HCT116 (cell line): ENCODE measurements around the gene EXOSC10. TPM values are rescaled to one million over a fixed set of nuclear protein-coding genes. Genes with fewer than 3 reads are reported as not detected.
A peak's percentile ranks its signal among the peaks of the same experiment; 100 is the strongest.

Experiments used
- ATAC-seq: fragments of 200-7000 bp; cut with Tn5 transposase; 2 replicates; pipeline ENCODE4 v1.9.1; 2020; ENCODE audit warnings: mild to moderate bottlenecking, moderate library complexity
- BruUV-seq: library from RNA; stranded (reverse); fragments of 400-500 nt; replicated peaks from 2 replicates; lab custom pipeline; 2021; lab: Mats Ljungman, UMichigan
- CTCF ChIA-PET: fragments of 300-600 bp; sonication (Branson Sonifier 250); formaldehyde crosslinking; loops from one replicate; lab custom pipeline; 2021; ENCODE audit warnings: antibody characterized with exemption; lab: Charles Lee
- POLR2A ChIA-PET: fragments of 300-600, 350-600 bp; sonication (Branson Sonifier 250); formaldehyde crosslinking; loops from one replicate; lab custom pipeline; 2021; ENCODE audit warnings: antibody characterized with exemption; lab: Charles Lee
- RAD21 ChIA-PET, 2 experiments: fragments of 300-600 bp; sonication (Branson Sonifier 250); formaldehyde crosslinking; loops; one replicate each; lab custom pipeline; 2023; ENCODE audit warnings: low total read pairs in 2 of 2; ENCODE audit not compliant: uncharacterized antibody in 2 of 2, unreplicated experiment in 2 of 2, low non-redundant PET in 1 of 2; lab: Charles Lee
- DNase-seq: peaks from one replicate; pipeline ENCODE4 v3.0.0-alpha.2; 2010; ENCODE audit warnings: low read depth, low spot score
- H2AFZ ChIP-seq: fragments of 200-600 bp; shearing (Covaris generic), sonication (generic); 2 replicates; pipeline ENCODE4 v1.6.1; 2017; ENCODE audit warnings: low read depth, mixed run types, mixed read lengths, antibody characterized with exemption, low read length; ENCODE audit not compliant: poor library complexity, severe bottlenecking
- H3K27ac ChIP-seq: 2 replicates; pipeline ENCODE4 v1.5.1; 2012; ENCODE audit warnings: low read depth, low read length
- H3K27me3 ChIP-seq: fragments of 200-600 bp; sonication (generic); 2 replicates; pipeline ENCODE4 v1.6.1; 2016; ENCODE audit warnings: mixed run types, low read length, mixed read lengths; ENCODE audit not compliant: insufficient read depth
- H3K36me3 ChIP-seq, 2 experiments: fragments of 200-500 bp in 1 of 2; fragments of 200-600 bp in 1 of 2; sonication (Bioruptor generic) in 1 of 2; sonication (generic) in 1 of 2; 2 replicates each; pipeline versions ENCODE4 v1.5.1 to v1.6.1; 2014 to 2016; ENCODE audit warnings: low read length in 2 of 2, inconsistent platforms in 1 of 2, mixed read lengths in 1 of 2, mixed run types in 1 of 2; ENCODE audit not compliant: insufficient read depth in 2 of 2, control insufficient read depth in 1 of 2
- H3K4me1 ChIP-seq, 2 experiments: fragments of 200-600 bp in 1 of 2; sonication (generic) in 1 of 2; 2 replicates each; pipeline versions ENCODE4 v1.5.1 to v1.6.1; 2012 to 2017; ENCODE audit warnings: low read length in 2 of 2, inconsistent platforms in 1 of 2, mild to moderate bottlenecking in 1 of 2, mixed read lengths in 1 of 2, mixed run types in 1 of 2, moderate library complexity in 1 of 2; ENCODE audit not compliant: insufficient read depth in 2 of 2, control insufficient read depth in 1 of 2
- H3K4me2 ChIP-seq: fragments of 200-600 bp; sonication (generic); 2 replicates; pipeline ENCODE4 v1.6.1; 2017; ENCODE audit warnings: mixed run types, low read length, mixed read lengths
- H3K4me3 ChIP-seq, 2 experiments: fragments of 200-600 bp in 1 of 2; sonication (generic) in 1 of 2; replicated peaks in 1 of 2; 2 replicates each; pipeline ENCODE4 v1.5.1; 2011 to 2016; ENCODE audit warnings: low read length in 2 of 2, control low read depth in 1 of 2, low read depth in 1 of 2, mild to moderate bottlenecking in 1 of 2, mixed read lengths in 1 of 2, mixed run types in 1 of 2
- H3K79me2 ChIP-seq: fragments of 200-600 bp; sonication (generic); 2 replicates; pipeline ENCODE4 v1.6.1; 2017; ENCODE audit warnings: mild to moderate bottlenecking, mixed run types, low read length, moderate library complexity, mixed read lengths; ENCODE audit not compliant: insufficient read depth
- H3K9ac ChIP-seq: fragments of 200-600 bp; sonication (generic); 2 replicates; pipeline ENCODE4 v1.6.1; 2016; ENCODE audit warnings: low read length, mixed read lengths
- H3K9me2 ChIP-seq: fragments of 200-600 bp; sonication (generic), shearing (Covaris generic); 2 replicates; pipeline ENCODE4 v1.6.1; 2017; ENCODE audit warnings: mixed run types, mild to moderate bottlenecking, moderate library complexity; ENCODE audit not compliant: insufficient read depth
- H3K9me3 ChIP-seq, 2 experiments: fragments of 200-500 bp in 1 of 2; fragments of 200-600 bp in 1 of 2; sonication (Bioruptor generic) in 1 of 2; sonication (generic) in 1 of 2; 2 replicates each; pipeline ENCODE4 v1.6.1; 2014 to 2017; ENCODE audit warnings: low read length in 2 of 2, mixed read lengths in 2 of 2, inconsistent platforms in 1 of 2, low read depth in 1 of 2, mild to moderate bottlenecking in 1 of 2, mixed run types in 1 of 2, moderate library complexity in 1 of 2; ENCODE audit not compliant: control insufficient read depth in 1 of 2, insufficient read depth in 1 of 2
- H4K20me1 ChIP-seq: fragments of 200-600 bp; sonication (generic), shearing (Covaris generic); 2 replicates; pipeline ENCODE4 v1.6.1; 2017; ENCODE audit warnings: mixed run types, mild to moderate bottlenecking, moderate library complexity; ENCODE audit not compliant: insufficient read depth
- CBX3 ChIP-seq: IDR thresholded peaks from 2 replicates; pipeline ENCODE4 v1.6.1; 2012; ENCODE audit warnings: low read depth
- ELF1 ChIP-seq: IDR thresholded peaks from 2 replicates; pipeline ENCODE4 v1.6.1; 2012; ENCODE audit warnings: low read depth, borderline replicate concordance
- EZH2 ChIP-seq: fragments of 200-600 bp; sonication (generic); IDR thresholded peaks from 2 replicates; pipeline ENCODE4 v1.6.1; 2017; ENCODE audit warnings: antibody characterized with exemption, mixed run types
- EZH2phosphoT487 ChIP-seq: fragments of 200-600 bp; IDR thresholded peaks from 2 replicates; pipeline ENCODE4 v1.6.1; 2018; ENCODE audit warnings: antibody characterized with exemption, borderline replicate concordance
- FOSL1 ChIP-seq: IDR thresholded peaks from 2 replicates; pipeline ENCODE4 v1.6.1; 2012; ENCODE audit warnings: low read depth
- JUND ChIP-seq: IDR thresholded peaks from 2 replicates; pipeline ENCODE4 v1.6.1; 2012
- POLR2A ChIP-seq: IDR thresholded peaks from 2 replicates; pipeline ENCODE4 v1.7.0; 2011; ENCODE audit warnings: borderline replicate concordance; ENCODE audit not compliant: insufficient read depth, insufficient read length; ENCODE audit errors: extremely low read depth
- POLR2AphosphoS5 ChIP-seq: IDR thresholded peaks from 2 replicates; pipeline ENCODE4 v1.6.1; 2011; ENCODE audit warnings: mild to moderate bottlenecking, low read depth, low read length, moderate library complexity
- TCF7L2 ChIP-seq: IDR thresholded peaks from 2 replicates; pipeline ENCODE4 v1.7.0; 2011; ENCODE audit warnings: borderline replicate concordance, inconsistent platforms; ENCODE audit not compliant: insufficient read depth, insufficient read length; ENCODE audit errors: extremely low read depth
- ZNF274 ChIP-seq: fragments of 200-500 bp; sonication (Bioruptor generic); IDR thresholded peaks from 2 replicates; pipeline ENCODE4 v1.6.1; 2014; ENCODE audit warnings: mild to moderate bottlenecking, low read depth, low read length, inconsistent platforms
- intact Hi-C: fragments of 100-400 bp; cut with micrococcal nuclease; formaldehyde crosslinking; loops from 2 replicates; pipeline ENCODE4 v1.10.0; 2022
- total RNA-seq: library from RNA; stranded (reverse); gene quantifications from one replicate; pipeline ENCODE4 v1.2.1, GENCODE V29; 2021; ENCODE audit not compliant: unreplicated experiment
- TF ChIP-seq, protein P1 (sequence below): IDR thresholded peaks from 2 replicates; pipeline ENCODE4 v1.6.1; 2011; ENCODE audit warnings: mild to moderate bottlenecking, low read length, moderate library complexity; ENCODE audit not compliant: insufficient replicate concordance; ENCODE audit errors: extremely low read depth
- TF ChIP-seq, protein P2 (sequence below): IDR thresholded peaks from 2 replicates; pipeline ENCODE4 v1.6.1; 2012
- TF ChIP-seq, protein P3 (sequence below), 3 experiments: fragments of 200-600 bp in 1 of 3; sonication (generic) in 1 of 3; IDR thresholded peaks in 2 of 3; conservative IDR thresholded peaks in 1 of 3; 2 replicates each; pipeline ENCODE4 v1.5.1; 2012 to 2017; ENCODE audit warnings: low read depth in 2 of 3, low read length in 2 of 3, antibody characterized with exemption in 1 of 3, borderline replicate concordance in 1 of 3, control low read depth in 1 of 3, mild to moderate bottlenecking in 1 of 3, mixed read lengths in 1 of 3, mixed run types in 1 of 3, moderate library complexity in 1 of 3; ENCODE audit not compliant: insufficient read depth in 1 of 3

EXOSC10 gene
- total RNA-seq, 1 experiment from 2014 or later, result 80.7 TPM

DNA sequence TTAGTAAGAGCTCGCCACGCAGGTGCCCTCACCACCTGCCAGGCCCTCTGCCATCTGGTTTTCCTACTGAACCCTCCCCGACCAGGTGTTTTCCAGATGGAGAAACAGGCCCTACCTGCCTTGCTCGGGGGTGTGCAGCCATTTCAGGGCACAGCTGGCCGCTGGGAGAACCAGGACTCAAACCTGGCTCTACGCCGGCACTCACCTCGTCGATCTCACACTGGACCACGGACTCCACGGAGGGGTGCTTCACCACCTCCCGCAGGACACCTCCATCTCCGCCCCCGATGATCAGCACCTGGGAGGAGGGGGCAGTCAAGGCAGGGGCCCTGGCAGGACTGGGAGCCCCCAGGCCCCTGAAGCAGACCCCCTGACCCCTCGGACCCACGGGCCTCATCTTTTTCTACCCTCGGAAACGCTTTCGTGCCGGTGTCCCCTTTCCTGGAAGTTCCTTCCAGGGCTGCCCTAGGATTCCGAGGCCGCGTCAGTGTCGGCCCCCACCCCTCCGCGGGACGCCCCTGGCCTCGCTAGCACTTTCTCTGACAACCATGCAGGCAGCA is 41.0 kb downstream of the EXOSC10 start:
- H3K27me3 ChIP-seq, result no peaks in the 10 kb centered on the region
- peak overlapping the region; percentile 90 for H3K9ac ChIP-seq
- intact Hi-C loops, result no loop called here
- CTCF ChIA-PET, result no interaction called here
- H3K27ac ChIP-seq, result peak overlapping the region; percentile 90
- DNase-seq, result no peak
- no peaks in the 10 kb centered on the region for H3K9me2 ChIP-seq
- BruUV-seq, result TSS peak; percentile 47
- peaks cover 44% of the 10 kb centered on the region for H3K79me2 ChIP-seq
- RAD21 ChIA-PET, result interaction anchor here in 1 of 2 experiments (0.6 kb wide), 1 partner anchor 21 kb away, joined by 4 read pairs; no protein-coding TSS in a partner anchor
- peaks cover 6 to 21% of the 10 kb centered on the region in 2 experiments; a peak in 3 of 4 replicates for H3K4me1 ChIP-seq
- H3K9me3 ChIP-seq, result no peaks in the 10 kb centered on the region
- no peaks in the 10 kb centered on the region for H4K20me1 ChIP-seq
- no peak overlapping the region for H2AFZ ChIP-seq
- TF ChIP-seq FOSL1 (no peak), EZH2phosphoT487 (no peak), POLR2AphosphoS5 (no peak), ZNF274 (no peak), JUND (no peak), CBX3 (no peak), POLR2A (no peak), EZH2 (no peak), ELF1 (no peak), TCF7L2 (no peak)
- TF ChIP-seq, protein P1, sequence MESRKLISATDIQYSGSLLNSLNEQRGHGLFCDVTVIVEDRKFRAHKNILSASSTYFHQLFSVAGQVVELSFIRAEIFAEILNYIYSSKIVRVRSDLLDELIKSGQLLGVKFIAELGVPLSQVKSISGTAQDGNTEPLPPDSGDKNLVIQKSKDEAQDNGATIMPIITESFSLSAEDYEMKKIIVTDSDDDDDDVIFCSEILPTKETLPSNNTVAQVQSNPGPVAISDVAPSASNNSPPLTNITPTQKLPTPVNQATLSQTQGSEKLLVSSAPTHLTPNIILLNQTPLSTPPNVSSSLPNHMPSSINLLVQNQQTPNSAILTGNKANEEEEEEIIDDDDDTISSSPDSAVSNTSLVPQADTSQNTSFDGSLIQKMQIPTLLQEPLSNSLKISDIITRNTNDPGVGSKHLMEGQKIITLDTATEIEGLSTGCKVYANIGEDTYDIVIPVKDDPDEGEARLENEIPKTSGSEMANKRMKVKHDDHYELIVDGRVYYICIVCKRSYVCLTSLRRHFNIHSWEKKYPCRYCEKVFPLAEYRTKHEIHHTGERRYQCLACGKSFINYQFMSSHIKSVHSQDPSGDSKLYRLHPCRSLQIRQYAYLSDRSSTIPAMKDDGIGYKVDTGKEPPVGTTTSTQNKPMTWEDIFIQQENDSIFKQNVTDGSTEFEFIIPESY, result no peak
- TF ChIP-seq, protein P2, sequence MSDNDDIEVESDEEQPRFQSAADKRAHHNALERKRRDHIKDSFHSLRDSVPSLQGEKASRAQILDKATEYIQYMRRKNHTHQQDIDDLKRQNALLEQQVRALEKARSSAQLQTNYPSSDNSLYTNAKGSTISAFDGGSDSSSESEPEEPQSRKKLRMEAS, result no peak
- TF ChIP-seq, protein P3, sequence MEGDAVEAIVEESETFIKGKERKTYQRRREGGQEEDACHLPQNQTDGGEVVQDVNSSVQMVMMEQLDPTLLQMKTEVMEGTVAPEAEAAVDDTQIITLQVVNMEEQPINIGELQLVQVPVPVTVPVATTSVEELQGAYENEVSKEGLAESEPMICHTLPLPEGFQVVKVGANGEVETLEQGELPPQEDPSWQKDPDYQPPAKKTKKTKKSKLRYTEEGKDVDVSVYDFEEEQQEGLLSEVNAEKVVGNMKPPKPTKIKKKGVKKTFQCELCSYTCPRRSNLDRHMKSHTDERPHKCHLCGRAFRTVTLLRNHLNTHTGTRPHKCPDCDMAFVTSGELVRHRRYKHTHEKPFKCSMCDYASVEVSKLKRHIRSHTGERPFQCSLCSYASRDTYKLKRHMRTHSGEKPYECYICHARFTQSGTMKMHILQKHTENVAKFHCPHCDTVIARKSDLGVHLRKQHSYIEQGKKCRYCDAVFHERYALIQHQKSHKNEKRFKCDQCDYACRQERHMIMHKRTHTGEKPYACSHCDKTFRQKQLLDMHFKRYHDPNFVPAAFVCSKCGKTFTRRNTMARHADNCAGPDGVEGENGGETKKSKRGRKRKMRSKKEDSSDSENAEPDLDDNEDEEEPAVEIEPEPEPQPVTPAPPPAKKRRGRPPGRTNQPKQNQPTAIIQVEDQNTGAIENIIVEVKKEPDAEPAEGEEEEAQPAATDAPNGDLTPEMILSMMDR (IDR thresholded peaks at IDR 0.05 in 2 of 3, conservative IDR thresholded peaks at IDR 0.05 in 1 of 3; ENCODE audit: borderline replicate concordance in 1 of 3, insufficient read depth in 1 of 3, low read depth in 2 of 3, low read length in 2 of 3), result no peak
- POLR2A ChIA-PET, result no interaction called here
- peak overlapping the region; percentile 95 for H3K4me2 ChIP-seq
- no peak for ATAC-seq
- peak overlapping the region; percentile 93 to 98 for H3K4me3 ChIP-seq
- H3K36me3 ChIP-seq, result peaks cover 2 to 30% of the 10 kb centered on the region in 2 experiments; a peak in 2 of 4 replicates
